22Rv1 (cell line): ENCODE results near the gene UBE2E2.

Source experiments
- CTCF ChIP-seq: fragments of 450-650 bp; IDR thresholded peaks from 2 replicates; pipeline ENCODE4 v1.5.1; 2017; ENCODE audit warnings: mild to moderate bottlenecking
- ZFX ChIP-seq: fragments of 450-650 bp; IDR thresholded peaks from 2 replicates; pipeline ENCODE4 v1.6.1; 2017; ENCODE audit warnings: antibody characterized with exemption, borderline replicate concordance

GRCh38 chr3:23288286-23288685, 85.2 kb downstream of the UBE2E2 start:
- TF ChIP-seq CTCF (no peak), ZFX (no peak)
